Measurements from ENCODE around the gene MYPOP. TPM values are rescaled to one million over a fixed set of nuclear protein-coding genes. Genes with fewer than 3 reads are reported as not detected.

Gene MYPOP
- total and polyA plus RNA-seq, 2 of the 13 experiments (the other 11 are each of a cell fraction or from before 2014, with no cell fraction given), result 2.3 to 2.7 TPM

DNA sequence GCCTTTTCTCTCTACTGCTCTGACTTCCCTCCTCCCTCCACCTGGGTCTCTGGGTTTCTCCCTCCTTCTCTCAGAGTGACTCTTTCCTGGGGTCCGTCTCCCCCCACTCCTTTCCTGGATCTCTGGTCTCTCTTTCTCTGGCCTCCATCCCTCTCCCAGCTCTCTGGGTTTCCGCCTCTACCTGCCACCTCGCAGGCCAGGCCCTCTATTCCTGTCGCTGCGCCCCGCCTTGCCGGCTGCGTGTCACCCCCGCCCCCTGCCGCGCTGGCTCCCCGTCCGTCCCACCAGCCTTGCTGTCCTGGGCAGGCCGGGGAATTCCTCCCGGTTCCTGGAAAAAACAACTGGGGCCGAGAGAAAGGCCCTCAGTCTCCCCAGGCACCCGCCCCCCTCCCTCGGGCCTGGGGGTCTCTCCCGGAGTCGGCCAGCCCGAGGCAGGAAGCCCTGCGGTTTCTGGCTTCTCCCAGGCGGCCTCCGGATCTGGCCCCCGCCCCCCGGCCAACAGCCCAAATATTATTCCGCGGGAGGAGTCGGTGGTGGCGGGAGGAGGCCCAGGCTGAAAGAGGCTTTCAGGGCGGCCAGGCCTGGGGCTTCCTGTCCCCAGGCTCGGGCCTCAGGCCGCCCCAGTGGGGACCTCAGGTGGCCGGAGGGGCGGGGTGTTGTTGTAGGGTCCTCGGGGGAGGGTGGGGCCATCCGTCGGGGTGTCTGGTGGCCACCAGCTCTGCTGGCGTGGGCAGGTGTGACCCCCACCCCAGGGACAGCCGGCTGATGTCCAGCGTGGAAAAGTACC is 25.8 kb downstream of the MYPOP start (continued):
- TF ChIP-seq ZNF550 (CRISPR knock-in tag; IDR thresholded peaks at IDR 0.05; ENCODE audit: borderline replicate concordance) (peak; percentile 67; the same call in 1 of the 2 replicates), STAG1 (CRISPR knock-in tag; IDR thresholded peaks at IDR 0.05) (no peak), MYPOP (CRISPR knock-in tag; IDR thresholded peaks at IDR 0.05) (no peak), ZMYM4 (CRISPR knock-in tag; IDR thresholded peaks at IDR 0.05) (no peak), GPN1 (CRISPR knock-in tag; IDR thresholded peaks at IDR 0.05; ENCODE audit: borderline replicate concordance) (no peak), MLLT10 (CRISPR knock-in tag; IDR thresholded peaks at IDR 0.05) (no peak), NR2C2 (CRISPR knock-in tag; IDR thresholded peaks at IDR 0.05; ENCODE audit: borderline replicate concordance) (no peak; the same call in none of the 2 replicates), ETV6 (CRISPR knock-in tag; conservative IDR thresholded peaks at IDR 0.05) (no peak), RXRB (CRISPR knock-in tag; IDR thresholded peaks at IDR 0.05; ENCODE audit: borderline replicate concordance) (peak; percentile 23; the same call in 1 of the 2 replicates), ZNF136 (CRISPR knock-in tag; IDR thresholded peaks at IDR 0.05; ENCODE audit: low read depth) (no peak), SP4 (CRISPR knock-in tag; IDR thresholded peaks at IDR 0.05) (no peak; the same call in none of the 2 replicates), ZNF629 (CRISPR knock-in tag; conservative IDR thresholded peaks at IDR 0.05) (no peak), NR2F6 (IDR thresholded peaks at IDR 0.05) (no peak), NR2F6 (CRISPR knock-in tag; IDR thresholded peaks at IDR 0.05) (peak; percentile 67; the same call in 1 of the 2 replicates), ZBTB40 (IDR thresholded peaks at IDR 0.05) (no peak), ZBTB40 (CRISPR knock-in tag; IDR thresholded peaks at IDR 0.05) (peak; percentile 12; the same call in 1 of the 2 replicates), ASH2L (IDR thresholded peaks at IDR 0.05; ENCODE audit: insufficient read length, low read depth, low read length) (peak; percentile 31), ZNF781 (CRISPR knock-in tag; IDR thresholded peaks at IDR 0.05; ENCODE audit: borderline replicate concordance, not compliant biosample characterization) (no peak)
- TF ChIP-seq, protein P1, sequence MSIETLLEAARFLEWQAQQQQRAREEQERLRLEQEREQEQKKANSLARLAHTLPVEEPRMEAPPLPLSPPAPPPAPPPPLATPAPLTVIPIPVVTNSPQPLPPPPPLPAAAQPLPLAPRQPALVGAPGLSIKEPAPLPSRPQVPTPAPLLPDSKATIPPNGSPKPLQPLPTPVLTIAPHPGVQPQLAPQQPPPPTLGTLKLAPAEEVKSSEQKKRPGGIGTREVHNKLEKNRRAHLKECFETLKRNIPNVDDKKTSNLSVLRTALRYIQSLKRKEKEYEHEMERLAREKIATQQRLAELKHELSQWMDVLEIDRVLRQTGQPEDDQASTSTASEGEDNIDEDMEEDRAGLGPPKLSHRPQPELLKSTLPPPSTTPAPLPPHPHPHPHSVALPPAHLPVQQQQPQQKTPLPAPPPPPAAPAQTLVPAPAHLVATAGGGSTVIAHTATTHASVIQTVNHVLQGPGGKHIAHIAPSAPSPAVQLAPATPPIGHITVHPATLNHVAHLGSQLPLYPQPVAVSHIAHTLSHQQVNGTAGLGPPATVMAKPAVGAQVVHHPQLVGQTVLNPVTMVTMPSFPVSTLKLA (IDR thresholded peaks at IDR 0.05), result peak; percentile 16; the same call in 1 of the 2 replicates
